ENCODE measurements around the gene PRADC1.

PRADC1 gene

GRCh38 chr2:73233932-73234832, 1.1 kb upstream of the PRADC1 start, which contains the start of gene CCT7:
CCT7 (plus strand) TSS chr2:73234308; CDS start chr2:73234379, 71 bp downstream.
- peak; percentile 41 for DNase-seq

DNA sequence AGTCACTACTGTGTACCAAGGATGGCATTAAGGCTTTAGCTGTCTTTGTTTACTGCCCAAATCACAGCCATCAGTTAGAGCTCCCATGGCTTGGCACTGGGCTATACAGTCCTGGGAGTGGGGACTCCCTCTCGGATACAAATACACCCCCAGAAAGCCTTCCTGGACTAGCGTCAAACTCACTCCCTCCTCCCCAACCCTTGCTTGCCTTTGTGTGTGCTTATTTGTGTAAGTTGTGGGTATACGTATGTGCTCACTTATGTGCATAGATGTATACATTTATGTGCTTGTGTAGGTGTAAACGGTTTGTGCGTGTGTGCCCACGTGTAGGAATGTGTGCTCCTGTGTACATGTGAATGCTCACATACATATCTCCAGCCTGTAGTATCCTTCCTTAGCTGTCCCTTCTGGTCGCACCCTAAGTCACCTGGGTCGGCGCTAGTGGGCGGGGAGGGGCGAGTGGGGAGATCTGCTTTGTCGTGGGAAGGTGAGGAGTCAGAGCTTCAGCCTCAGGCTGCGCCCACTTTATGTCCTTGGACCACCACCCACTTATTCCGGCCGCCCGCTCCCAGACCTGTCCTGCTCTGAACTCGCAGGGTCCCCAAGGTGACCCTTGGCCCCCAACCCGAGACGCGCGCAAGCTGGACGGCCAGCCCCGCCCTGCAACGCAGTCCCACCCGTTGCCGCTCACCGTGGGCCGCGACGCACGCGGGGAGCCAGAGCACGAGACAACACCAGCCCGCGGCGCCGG, 461 bp downstream of the PRADC1 start:
- no peak for DNase-seq

- DNase-seq = no peak
Observed at GRCh38 chr2:73228631-73229030, 4.4 kb downstream of the PRADC1 start.

GRCh38 chr2:73227086-73227485, 6.0 kb downstream of the PRADC1 start:
- DNase-seq = no peak

DNA sequence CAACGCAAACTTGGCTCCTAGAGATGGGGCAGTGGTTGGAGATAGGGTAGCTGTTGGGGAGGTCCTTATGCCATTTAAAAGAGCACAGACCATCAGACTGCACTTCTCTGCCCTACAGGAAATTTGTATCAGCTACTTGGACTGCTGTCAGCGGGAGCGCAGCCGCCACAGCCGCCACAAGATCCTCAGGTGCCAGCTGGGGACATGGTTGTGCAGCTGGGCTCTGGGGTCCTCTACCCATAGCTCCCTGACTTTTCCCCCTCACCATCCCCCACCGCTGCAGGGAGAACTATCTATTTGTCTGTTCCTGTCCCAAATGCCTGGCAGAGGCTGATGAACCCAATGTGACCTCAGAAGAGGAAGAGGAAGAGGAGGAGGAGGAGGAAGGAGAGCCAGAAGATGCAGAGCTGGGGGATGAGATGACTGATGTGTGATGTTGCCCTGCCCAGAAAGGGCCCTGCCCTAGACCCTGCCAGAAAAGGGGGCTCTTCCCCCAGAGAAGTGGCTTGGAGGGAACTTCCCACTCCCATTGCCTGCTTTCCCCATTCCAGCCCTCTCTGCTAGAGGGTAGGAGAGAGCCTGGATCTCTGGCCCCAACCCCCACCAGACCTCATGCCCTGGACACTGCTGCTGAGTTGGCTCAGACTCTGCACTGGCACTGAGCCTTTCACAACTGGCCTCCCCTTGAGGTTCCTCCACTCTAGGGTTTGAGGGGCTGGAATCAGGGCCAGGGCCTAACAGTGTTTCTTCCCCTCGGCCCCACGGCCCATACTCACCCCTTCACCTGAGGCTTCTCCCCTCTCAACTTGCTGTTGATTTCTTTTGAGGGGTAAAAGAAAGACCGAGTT, 7.3 kb downstream of the PRADC1 start:
- no peak for DNase-seq

GRCh38 chr2:73223821-73224220, 9.2 kb downstream of the PRADC1 start:
- no peak for DNase-seq

DNA sequence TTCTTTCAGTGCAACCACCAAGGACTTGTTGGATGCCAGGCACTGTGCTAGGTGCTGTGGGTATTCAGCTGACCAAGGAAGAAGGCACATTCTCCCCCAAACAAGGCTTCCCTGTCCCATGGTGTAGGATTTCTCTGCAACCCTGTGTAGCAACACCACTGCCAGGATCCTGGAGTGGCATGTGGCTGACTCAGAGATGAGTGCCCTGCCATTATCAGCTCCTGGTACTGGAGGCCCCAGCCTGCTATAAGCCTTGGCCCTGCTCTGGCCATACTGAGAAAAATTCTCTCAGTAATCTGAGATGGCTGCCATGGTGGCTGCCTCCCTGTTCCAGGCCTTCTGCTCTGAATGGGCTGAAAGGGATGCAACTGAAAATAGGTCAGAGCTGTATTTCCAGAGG, 14.7 kb downstream of the PRADC1 start:
- no peak for DNase-seq

- DNase-seq = no peak
Observed at GRCh38 chr2:73217826-73218225, 15.2 kb downstream of the PRADC1 start.

GRCh38 chr2:73217160-73217559, 15.9 kb downstream of the PRADC1 start:
- DNase-seq = no peak

DNA sequence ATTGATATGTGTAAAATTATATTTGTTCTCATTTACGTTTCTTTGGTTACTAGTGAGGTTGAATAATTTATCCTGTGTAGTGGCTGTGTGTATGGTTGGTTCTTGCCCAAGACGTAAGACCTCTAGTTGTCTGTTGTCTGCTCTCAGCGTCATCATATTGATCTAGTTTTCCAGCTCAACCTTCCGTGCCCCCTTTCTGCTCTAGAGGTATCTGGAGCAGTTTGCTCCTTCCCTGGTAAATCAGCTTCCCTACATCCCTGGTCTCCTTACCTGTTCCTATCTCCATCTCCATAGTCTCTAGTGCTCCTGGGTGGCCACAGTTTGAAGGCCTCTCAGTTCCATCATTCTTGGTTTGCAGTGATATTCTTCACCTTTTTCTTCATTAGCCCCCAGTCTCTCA, 17.8 kb downstream of the PRADC1 start:
- no peak for DNase-seq

DNA sequence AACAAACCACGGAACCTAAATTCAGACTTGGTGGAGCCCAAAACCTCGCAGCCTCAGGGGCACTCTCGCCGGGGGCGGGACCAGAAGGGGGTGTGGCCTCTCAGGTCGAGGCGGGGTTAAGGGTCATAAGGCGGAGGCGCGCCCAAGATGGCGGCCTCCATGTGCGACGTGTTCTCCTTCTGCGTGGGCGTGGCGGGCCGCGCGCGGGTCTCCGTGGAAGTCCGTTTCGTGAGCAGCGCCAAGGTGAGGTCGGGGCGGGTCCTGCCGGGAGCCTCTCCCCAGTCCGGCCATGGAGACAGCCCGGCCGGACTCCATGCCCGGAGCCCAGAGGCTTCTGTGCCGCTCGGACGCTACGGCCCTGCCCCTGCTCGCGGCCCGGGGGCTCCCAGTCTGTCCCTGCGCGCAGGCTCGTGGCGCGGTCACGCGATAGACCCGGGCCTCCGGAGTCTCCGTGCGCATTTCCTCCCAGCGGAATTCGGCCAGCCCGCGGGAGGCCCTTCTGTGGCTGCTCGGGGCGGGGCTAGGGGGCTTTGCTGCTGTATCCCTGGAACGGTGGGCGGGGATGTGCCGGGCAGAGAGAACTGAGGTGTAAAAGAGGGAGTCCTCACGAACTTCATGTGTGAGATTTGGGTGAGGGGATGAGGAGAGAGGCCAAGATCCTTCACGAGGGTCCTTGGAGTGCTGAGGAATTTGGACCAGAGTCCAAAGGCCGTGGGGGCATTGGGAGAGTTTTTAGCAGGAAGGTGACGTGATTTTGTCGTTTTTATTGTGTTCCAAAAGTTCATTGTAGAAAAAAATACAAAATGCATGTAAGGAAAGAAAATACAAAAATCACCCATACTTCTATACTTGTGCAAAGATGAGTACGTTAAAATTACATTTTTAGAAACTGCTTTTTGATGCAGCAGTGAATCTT, 18.7 kb downstream of the PRADC1 start, which contains the start of gene SMYD5:
Gene SMYD5, plus strand, starts transcription at position 126 of the 916 bp plus-strand sequence. Its CDS starts 22 bp downstream, at position 148.
- peak; percentile 69 for DNase-seq

GRCh38 chr2:73212448-73213176, 20.4 kb downstream of the PRADC1 start:
- DNase-seq = peak; percentile 39

- DNase-seq = no peak
Observed at GRCh38 chr2:73212098-73212447, 21.0 kb downstream of the PRADC1 start.

- no peak for DNase-seq
Observed at GRCh38 chr2:73210696-73211095, 22.3 kb downstream of the PRADC1 start.

DNA sequence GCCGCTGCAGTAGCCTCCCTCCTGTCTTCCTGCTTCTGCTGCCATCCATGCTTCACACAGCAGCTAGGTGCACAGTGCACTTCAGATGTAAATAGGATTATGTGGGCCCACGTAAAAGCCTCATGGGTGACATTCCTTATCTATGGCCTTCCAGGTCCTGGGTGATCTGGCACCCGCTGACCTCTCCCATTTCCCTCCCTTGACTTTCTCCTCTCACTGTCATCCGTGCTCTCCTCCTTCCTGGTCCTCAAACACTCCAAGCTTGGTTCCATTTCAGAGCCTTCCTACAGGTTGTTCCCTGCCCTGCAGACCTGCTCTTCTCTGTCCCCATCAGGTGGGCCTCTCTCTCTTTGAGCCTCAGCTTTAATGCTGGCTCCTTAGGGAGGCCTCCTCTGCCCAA, 23.0 kb downstream of the PRADC1 start:
- no peak for DNase-seq

GRCh38 chr2:73208258-73208657, 24.8 kb downstream of the PRADC1 start:
- no peak for DNase-seq

DNA sequence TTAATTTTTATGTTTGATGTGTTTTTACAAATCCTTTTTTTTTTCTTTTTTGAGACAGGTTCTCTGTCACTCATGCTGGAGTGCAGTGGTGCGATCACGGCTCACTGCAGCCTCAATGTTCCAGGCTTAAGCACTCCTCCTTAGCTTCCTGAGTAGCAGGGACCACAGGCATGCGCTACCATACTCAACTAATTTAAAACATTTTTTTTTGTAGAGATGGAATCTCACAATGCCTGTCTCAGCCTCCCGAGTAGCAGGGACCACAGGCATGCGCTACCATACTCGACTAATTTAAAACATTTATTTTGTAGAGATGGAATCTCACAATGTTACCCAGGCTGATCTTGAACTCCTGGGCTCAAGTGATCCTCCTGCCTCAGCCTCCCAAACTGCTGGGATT, 27.4 kb downstream of the PRADC1 start:
- DNase-seq = no peak

- no peak for DNase-seq
Observed at GRCh38 chr2:73203055-73203681, 29.9 kb downstream of the PRADC1 start.

GRCh38 chr2:73202156-73203054, 30.6 kb downstream of the PRADC1 start, which contains the start of gene NOTO:
NOTO (plus strand) TSS chr2:73202574; CDS start chr2:73202667, 93 bp downstream.
- no peak for DNase-seq
